ENCODE data around the gene ANKLE2.

Gene ANKLE2

DNA sequence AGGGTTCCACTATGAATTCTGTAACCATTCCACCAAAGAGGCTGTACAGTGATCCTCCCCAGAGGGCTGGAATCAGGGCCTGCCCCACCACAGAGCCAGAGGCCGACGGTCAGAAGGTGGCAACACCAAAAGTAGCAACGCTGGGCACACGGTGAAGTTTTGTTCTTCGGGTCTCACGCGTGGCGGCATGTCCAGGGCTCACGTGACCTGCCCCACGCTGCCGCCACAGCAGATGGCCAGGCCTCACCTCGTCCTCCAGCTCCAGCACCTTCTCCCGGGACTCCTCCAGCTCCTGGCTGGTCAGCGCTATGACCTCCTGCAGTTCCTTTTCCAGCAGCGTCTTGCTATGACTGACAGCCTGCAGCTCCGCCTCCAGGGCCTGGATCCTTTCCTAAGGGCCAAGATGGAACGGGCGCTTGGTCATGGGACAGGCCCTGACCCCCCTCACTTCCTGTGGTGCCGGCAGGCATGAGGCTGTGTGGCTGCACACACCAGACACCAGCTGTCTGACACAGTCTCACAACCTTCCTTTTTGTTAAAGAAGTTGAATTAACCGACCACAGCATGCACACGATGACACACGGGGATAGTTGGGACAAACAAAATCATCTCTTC lies 22.4 kb upstream of the ANKLE2 start:
- no peak for TF ChIP-seq SPI1 (IDR thresholded peaks at IDR 0.05; ENCODE audit: borderline replicate concordance, low read depth)
- TF ChIP-seq, protein P1, sequence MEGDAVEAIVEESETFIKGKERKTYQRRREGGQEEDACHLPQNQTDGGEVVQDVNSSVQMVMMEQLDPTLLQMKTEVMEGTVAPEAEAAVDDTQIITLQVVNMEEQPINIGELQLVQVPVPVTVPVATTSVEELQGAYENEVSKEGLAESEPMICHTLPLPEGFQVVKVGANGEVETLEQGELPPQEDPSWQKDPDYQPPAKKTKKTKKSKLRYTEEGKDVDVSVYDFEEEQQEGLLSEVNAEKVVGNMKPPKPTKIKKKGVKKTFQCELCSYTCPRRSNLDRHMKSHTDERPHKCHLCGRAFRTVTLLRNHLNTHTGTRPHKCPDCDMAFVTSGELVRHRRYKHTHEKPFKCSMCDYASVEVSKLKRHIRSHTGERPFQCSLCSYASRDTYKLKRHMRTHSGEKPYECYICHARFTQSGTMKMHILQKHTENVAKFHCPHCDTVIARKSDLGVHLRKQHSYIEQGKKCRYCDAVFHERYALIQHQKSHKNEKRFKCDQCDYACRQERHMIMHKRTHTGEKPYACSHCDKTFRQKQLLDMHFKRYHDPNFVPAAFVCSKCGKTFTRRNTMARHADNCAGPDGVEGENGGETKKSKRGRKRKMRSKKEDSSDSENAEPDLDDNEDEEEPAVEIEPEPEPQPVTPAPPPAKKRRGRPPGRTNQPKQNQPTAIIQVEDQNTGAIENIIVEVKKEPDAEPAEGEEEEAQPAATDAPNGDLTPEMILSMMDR (IDR thresholded peaks at IDR 0.05; ENCODE audit: insufficient read depth, low read length), result no peak
- Histone ChIP-seq H3K27ac (replicated peaks) (no peak overlapping the region), H3K27me3 (ENCODE audit: insufficient read depth, poor library complexity, severe bottlenecking) (no peaks in the 10 kb centered on the region), H3K4me3 (replicated peaks; ENCODE audit: insufficient read depth, low read length) (no peak overlapping the region)
- no peak for DNase-seq (ENCODE audit: low read depth in 1 of 2, low spot score in 1 of 2)

DNA sequence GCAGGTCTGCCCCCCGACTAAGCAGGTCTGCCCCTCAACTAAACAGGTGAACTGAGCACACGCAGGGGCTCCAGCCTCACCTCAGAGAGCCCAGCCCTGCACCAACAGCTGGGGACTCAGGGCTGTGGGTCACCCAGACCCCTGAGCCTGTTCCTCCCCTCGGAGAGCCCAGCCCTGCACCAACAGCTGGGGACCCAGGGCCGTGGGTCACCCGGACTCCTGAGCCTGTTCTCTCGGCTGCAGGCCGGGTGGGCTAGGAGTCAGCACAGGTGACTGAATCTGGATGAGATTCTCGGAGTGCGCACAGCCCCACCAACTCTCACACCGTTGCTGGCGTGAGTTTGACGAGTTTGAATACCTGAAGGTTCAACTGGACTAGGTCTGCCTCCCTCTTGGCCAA lies 20.3 kb upstream of the ANKLE2 start:
- no peak overlapping the region for H3K27ac ChIP-seq (replicated peaks)
- TF ChIP-seq GABPA (IDR thresholded peaks at IDR 0.05; ENCODE audit: low read depth) (no peak), POLR2AphosphoS5 (IDR thresholded peaks at IDR 0.05; ENCODE audit: low read depth) (no peak), SPI1 (IDR thresholded peaks at IDR 0.05; ENCODE audit: borderline replicate concordance, low read depth) (no peak)
- TF ChIP-seq, protein P1 (IDR thresholded peaks at IDR 0.05; ENCODE audit: insufficient read depth, low read length), result no peak
- TF ChIP-seq, protein P2, sequence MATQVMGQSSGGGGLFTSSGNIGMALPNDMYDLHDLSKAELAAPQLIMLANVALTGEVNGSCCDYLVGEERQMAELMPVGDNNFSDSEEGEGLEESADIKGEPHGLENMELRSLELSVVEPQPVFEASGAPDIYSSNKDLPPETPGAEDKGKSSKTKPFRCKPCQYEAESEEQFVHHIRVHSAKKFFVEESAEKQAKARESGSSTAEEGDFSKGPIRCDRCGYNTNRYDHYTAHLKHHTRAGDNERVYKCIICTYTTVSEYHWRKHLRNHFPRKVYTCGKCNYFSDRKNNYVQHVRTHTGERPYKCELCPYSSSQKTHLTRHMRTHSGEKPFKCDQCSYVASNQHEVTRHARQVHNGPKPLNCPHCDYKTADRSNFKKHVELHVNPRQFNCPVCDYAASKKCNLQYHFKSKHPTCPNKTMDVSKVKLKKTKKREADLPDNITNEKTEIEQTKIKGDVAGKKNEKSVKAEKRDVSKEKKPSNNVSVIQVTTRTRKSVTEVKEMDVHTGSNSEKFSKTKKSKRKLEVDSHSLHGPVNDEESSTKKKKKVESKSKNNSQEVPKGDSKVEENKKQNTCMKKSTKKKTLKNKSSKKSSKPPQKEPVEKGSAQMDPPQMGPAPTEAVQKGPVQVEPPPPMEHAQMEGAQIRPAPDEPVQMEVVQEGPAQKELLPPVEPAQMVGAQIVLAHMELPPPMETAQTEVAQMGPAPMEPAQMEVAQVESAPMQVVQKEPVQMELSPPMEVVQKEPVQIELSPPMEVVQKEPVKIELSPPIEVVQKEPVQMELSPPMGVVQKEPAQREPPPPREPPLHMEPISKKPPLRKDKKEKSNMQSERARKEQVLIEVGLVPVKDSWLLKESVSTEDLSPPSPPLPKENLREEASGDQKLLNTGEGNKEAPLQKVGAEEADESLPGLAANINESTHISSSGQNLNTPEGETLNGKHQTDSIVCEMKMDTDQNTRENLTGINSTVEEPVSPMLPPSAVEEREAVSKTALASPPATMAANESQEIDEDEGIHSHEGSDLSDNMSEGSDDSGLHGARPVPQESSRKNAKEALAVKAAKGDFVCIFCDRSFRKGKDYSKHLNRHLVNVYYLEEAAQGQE (IDR thresholded peaks at IDR 0.05; ENCODE audit: insufficient replicate concordance, low read depth), result no peak
- H3K4me3 ChIP-seq (replicated peaks; ENCODE audit: insufficient read depth, low read length), result no peak overlapping the region
- H3K27me3 ChIP-seq (ENCODE audit: insufficient read depth, poor library complexity, severe bottlenecking), result no peaks in the 10 kb centered on the region
- DNase-seq (ENCODE audit: low read depth in 1 of 2, low spot score in 1 of 2), result no peak

DNA sequence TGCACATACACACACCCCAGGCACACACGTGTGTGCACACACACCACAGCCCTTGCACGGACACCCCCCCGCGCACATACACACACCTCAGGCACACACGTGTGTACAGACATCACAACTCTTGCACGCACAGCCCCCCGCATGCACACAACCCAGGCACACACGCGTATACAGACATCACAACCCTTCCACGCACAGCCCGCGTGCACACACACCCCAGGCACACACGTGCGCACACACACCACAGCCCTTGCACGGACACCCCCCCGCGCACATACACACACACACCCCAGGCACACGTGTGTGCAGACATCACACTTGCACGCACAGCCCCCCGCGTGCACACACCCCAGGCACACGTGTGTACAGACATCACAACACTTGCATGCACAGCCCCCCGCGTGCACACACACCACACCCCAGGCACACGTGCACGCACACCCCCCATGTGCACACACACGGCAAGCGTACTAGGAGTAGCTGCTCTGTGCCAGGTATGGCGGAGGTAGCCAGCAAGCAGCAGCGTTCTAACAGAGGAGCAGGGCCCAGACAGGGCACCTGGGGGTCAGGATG lies 18.2 kb upstream of the ANKLE2 start:
- DNase-seq (ENCODE audit: low read depth in 1 of 2, low spot score in 1 of 2), result no peak
- Histone ChIP-seq H3K4me3 (replicated peaks; ENCODE audit: insufficient read depth, low read length) (no peak overlapping the region), H3K27me3 (ENCODE audit: insufficient read depth, poor library complexity, severe bottlenecking) (no peaks in the 10 kb centered on the region), H3K27ac (replicated peaks) (no peak overlapping the region)
- TF ChIP-seq POLR2AphosphoS5 (IDR thresholded peaks at IDR 0.05; ENCODE audit: low read depth), result no peak
- TF ChIP-seq, protein P2 (IDR thresholded peaks at IDR 0.05; ENCODE audit: insufficient replicate concordance, low read depth), result no peak
- no peak for TF ChIP-seq SPI1 (IDR thresholded peaks at IDR 0.05; ENCODE audit: borderline replicate concordance, low read depth)
- TF ChIP-seq, protein P1 (IDR thresholded peaks at IDR 0.05; ENCODE audit: insufficient read depth, low read length), result no peak
- no peak for TF ChIP-seq GABPA (IDR thresholded peaks at IDR 0.05; ENCODE audit: low read depth)

DNA sequence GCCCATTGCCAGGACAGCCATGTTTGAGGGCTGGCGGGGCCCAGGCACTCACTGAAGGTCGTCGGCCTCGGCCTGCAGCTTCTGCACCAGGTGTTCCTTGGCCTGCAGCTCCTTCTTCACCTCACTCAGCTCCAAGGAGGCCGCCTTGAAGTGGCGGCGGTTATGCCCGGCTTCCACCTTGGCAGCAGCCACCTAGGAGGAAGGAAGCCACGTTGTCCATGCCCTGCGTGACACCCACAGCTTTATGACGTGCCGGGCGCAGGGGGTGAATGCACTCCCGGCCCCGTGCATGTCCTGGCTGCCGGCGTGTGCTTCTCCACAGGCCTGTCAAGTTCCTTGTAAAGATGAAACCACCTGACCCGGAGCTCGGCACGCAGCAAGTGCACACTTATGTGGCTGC lies 16.0 kb upstream of the ANKLE2 start:
- TF ChIP-seq POLR2AphosphoS5 (IDR thresholded peaks at IDR 0.05; ENCODE audit: low read depth), result no peak
- no peak for TF ChIP-seq SPI1 (IDR thresholded peaks at IDR 0.05; ENCODE audit: borderline replicate concordance, low read depth)
- TF ChIP-seq, protein P1 (IDR thresholded peaks at IDR 0.05; ENCODE audit: insufficient read depth, low read length), result no peak
- TF ChIP-seq, protein P2 (IDR thresholded peaks at IDR 0.05; ENCODE audit: insufficient replicate concordance, low read depth), result no peak
- TF ChIP-seq GABPA (IDR thresholded peaks at IDR 0.05; ENCODE audit: low read depth), result no peak
- H3K4me3 ChIP-seq (replicated peaks; ENCODE audit: insufficient read depth, low read length), result no peak overlapping the region
- no peak overlapping the region for H3K27ac ChIP-seq (replicated peaks)
- no peak for DNase-seq (ENCODE audit: low read depth in 1 of 2, low spot score in 1 of 2)
- H3K27me3 ChIP-seq (ENCODE audit: insufficient read depth, poor library complexity, severe bottlenecking), result no peaks in the 10 kb centered on the region
